OCI-LY1 (cell line): ENCODE data around the gene GNG7.

Experiments used
- H2AFZ ChIP-seq: fragments of 200-600 bp; sonication (generic), shearing (Covaris generic); 2 replicates; pipeline ENCODE4 v1.6.0; 2014; ENCODE audit warnings: antibody characterized with exemption, mild to moderate bottlenecking, low read length
- H3F3A ChIP-seq: fragments of 200-600 bp; sonication (generic), shearing (Covaris generic); 2 replicates; pipeline ENCODE4 v1.6.0; 2014; ENCODE audit warnings: mild to moderate bottlenecking, antibody characterized with exemption, low read length, moderate library complexity; ENCODE audit not compliant: insufficient read depth
- H3K27ac ChIP-seq: fragments of 200-600 bp; sonication (generic); 2 replicates; pipeline ENCODE4 v1.5.1; 2014; ENCODE audit warnings: low read length, mixed run types, mild to moderate bottlenecking, low read depth; ENCODE audit not compliant: poor library complexity, severe bottlenecking
- H3K27me3 ChIP-seq: fragments of 200-600 bp; sonication (generic); 2 replicates; pipeline ENCODE4 v1.6.0; 2014; ENCODE audit warnings: antibody characterized with exemption, mild to moderate bottlenecking, low read length, moderate library complexity; ENCODE audit not compliant: insufficient read depth
- H3K36me3 ChIP-seq: fragments of 200-600 bp; sonication (generic); 2 replicates; pipeline ENCODE4 v1.6.1; 2014; ENCODE audit warnings: mild to moderate bottlenecking, antibody characterized with exemption, low read length, moderate library complexity, mixed read lengths; ENCODE audit not compliant: insufficient read depth
- H3K4me1 ChIP-seq: fragments of 200-600 bp; sonication (generic); 2 replicates; pipeline ENCODE4 v1.5.1; 2014; ENCODE audit warnings: mild to moderate bottlenecking, low read length, moderate library complexity; ENCODE audit not compliant: insufficient read depth, severe bottlenecking
- H3K4me2 ChIP-seq: fragments of 200-600 bp; sonication (generic), shearing (Covaris generic); 2 replicates; pipeline ENCODE4 v1.6.1; 2014; ENCODE audit warnings: low read length
- H3K4me3 ChIP-seq: fragments of 200-600 bp; sonication (generic); 2 replicates; pipeline ENCODE4 v1.5.1; 2014; ENCODE audit warnings: low read length, low read depth, mild to moderate bottlenecking, mixed read lengths; ENCODE audit not compliant: poor library complexity, severe bottlenecking
- H3K79me2 ChIP-seq: fragments of 200-600 bp; shearing (Covaris generic); 2 replicates; pipeline ENCODE4 v1.6.1; 2016; ENCODE audit warnings: mixed run types, low read length, mixed read lengths; ENCODE audit not compliant: insufficient read depth
- H3K9ac ChIP-seq: fragments of 200-600 bp; sonication (generic), shearing (Covaris generic); 2 replicates; pipeline ENCODE4 v1.6.1; 2014; ENCODE audit warnings: mild to moderate bottlenecking, low read length, mixed read lengths
- H3K9me2 ChIP-seq: fragments of 200-600 bp; sonication (generic), shearing (Covaris generic); 2 replicates; pipeline ENCODE4 v1.6.1; 2014; ENCODE audit warnings: low read depth, mild to moderate bottlenecking, low read length, mixed read lengths
- H3K9me3 ChIP-seq: fragments of 200-600 bp; shearing (Covaris generic); 2 replicates; pipeline ENCODE4 v1.6.1; 2014; ENCODE audit warnings: low read length, mixed read lengths
- H4K20me1 ChIP-seq: fragments of 200-600 bp; sonication (generic), shearing (Covaris generic); 2 replicates; pipeline ENCODE4 v1.6.0; 2016; ENCODE audit warnings: mild to moderate bottlenecking, low read length; ENCODE audit not compliant: insufficient read depth
- EZH2 ChIP-seq: fragments of 200-600 bp; sonication (generic), shearing (Covaris generic); IDR thresholded peaks from 2 replicates; pipeline ENCODE4 v1.8.0; 2017; ENCODE audit warnings: borderline replicate concordance, mixed run types, mild to moderate bottlenecking, antibody characterized with exemption, low read length, moderate library complexity, mixed read lengths
- TF ChIP-seq, protein P1 (sequence below): fragments of 200-600 bp; sonication (generic), shearing (Covaris generic); IDR thresholded peaks from 2 replicates; pipeline ENCODE4 v1.5.1; 2017; ENCODE audit warnings: mild to moderate bottlenecking, antibody characterized with exemption, low read length, moderate library complexity, mixed read lengths

GNG7 gene

DNA sequence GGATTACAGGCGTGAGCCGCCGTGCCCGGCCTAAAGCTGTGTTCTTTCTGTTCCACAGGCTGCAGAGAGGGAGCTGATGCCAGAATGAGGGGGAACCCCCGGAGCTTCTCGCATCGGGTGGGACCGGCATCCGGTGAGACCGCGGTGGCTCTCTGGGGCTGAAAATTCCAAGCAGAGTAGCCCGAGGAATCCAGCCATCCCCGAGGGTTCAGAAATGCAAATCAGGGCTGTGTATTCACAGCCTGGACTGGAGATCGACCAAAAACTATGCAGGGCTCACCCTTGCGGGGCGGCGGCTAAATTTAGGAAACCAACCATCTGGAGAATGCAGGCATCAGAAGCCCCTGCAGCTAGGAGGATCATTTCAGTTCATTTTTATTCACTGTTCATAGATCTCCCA lies 99.2 kb downstream of the GNG7 start:
- Histone ChIP-seq H3K9me3 (no peaks in the 10 kb centered on the region), H4K20me1 (no peaks in the 10 kb centered on the region), H3K27me3 (peaks cover 12% of the 10 kb centered on the region; the same call in 1 of the 2 replicates), H3K9ac (no peak overlapping the region), H2AFZ (no peak overlapping the region), H3K4me3 (no peak overlapping the region), H3K4me1 (peaks cover 20% of the 10 kb centered on the region), H3K79me2 (no peaks in the 10 kb centered on the region), H3K4me2 (no peak overlapping the region), H3K27ac (no peak overlapping the region), H3K9me2 (no peaks in the 10 kb centered on the region), H3F3A (no peaks in the 10 kb centered on the region), H3K36me3 (no peaks in the 10 kb centered on the region)
- TF ChIP-seq, protein P1, sequence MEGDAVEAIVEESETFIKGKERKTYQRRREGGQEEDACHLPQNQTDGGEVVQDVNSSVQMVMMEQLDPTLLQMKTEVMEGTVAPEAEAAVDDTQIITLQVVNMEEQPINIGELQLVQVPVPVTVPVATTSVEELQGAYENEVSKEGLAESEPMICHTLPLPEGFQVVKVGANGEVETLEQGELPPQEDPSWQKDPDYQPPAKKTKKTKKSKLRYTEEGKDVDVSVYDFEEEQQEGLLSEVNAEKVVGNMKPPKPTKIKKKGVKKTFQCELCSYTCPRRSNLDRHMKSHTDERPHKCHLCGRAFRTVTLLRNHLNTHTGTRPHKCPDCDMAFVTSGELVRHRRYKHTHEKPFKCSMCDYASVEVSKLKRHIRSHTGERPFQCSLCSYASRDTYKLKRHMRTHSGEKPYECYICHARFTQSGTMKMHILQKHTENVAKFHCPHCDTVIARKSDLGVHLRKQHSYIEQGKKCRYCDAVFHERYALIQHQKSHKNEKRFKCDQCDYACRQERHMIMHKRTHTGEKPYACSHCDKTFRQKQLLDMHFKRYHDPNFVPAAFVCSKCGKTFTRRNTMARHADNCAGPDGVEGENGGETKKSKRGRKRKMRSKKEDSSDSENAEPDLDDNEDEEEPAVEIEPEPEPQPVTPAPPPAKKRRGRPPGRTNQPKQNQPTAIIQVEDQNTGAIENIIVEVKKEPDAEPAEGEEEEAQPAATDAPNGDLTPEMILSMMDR, result no peak
- TF ChIP-seq EZH2, result no peak

DNA sequence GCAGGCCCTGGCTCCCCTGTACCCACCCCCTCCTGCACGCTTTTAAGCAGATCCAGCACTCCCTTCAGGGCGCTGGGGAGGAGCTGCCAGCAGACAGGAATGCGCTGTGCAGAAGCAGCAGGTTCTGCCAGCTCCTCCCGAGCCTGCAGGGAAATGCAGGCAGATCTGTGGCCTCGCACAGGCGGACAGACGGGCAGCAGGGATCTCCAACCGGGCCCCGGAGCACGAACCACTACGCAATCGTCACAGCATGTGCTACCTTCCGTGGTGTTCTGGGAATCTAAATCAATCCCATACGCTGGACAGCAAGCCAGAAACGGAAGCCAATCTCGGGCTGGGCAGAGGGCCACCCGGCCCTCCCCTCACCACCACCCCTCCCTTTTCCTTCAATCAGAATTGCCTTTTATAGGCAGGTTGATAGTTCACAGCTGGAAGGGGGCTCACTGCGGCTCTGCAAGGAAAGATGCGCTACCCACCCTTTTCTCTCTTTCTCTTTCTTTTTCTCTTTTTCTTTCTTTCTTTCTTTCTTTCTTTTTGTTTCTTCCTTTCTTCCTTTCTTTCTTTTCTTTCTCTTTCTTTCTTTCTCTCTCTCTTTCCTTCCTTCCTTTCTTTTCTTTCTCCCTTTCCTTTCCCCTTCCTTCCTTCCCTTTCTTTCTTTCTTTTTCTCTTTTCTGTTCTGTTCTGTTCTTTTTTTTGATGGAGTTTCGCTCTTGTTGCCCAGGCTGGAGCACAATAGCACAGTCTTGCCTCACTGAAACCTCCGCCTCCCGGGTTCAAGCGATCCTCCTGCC lies 99.9 kb downstream of the GNG7 start:
- H3K9me2 ChIP-seq, result no peaks in the 10 kb centered on the region
- no peaks in the 10 kb centered on the region for H3F3A ChIP-seq
- peaks cover 12% of the 10 kb centered on the region; the same call in 1 of the 2 replicates for H3K27me3 ChIP-seq
- H3K36me3 ChIP-seq, result no peaks in the 10 kb centered on the region
- H3K4me3 ChIP-seq, result no peak overlapping the region
- no peak overlapping the region for H3K9ac ChIP-seq
- no peaks in the 10 kb centered on the region for H3K9me3 ChIP-seq
- H3K4me2 ChIP-seq, result no peak overlapping the region
- H2AFZ ChIP-seq, result no peak overlapping the region
- TF ChIP-seq, protein P1, result no peak
- no peak for TF ChIP-seq EZH2
- no peak overlapping the region for H3K27ac ChIP-seq
- H3K4me1 ChIP-seq, result peaks cover 12% of the 10 kb centered on the region
- H4K20me1 ChIP-seq, result no peaks in the 10 kb centered on the region
- H3K79me2 ChIP-seq, result no peaks in the 10 kb centered on the region

DNA sequence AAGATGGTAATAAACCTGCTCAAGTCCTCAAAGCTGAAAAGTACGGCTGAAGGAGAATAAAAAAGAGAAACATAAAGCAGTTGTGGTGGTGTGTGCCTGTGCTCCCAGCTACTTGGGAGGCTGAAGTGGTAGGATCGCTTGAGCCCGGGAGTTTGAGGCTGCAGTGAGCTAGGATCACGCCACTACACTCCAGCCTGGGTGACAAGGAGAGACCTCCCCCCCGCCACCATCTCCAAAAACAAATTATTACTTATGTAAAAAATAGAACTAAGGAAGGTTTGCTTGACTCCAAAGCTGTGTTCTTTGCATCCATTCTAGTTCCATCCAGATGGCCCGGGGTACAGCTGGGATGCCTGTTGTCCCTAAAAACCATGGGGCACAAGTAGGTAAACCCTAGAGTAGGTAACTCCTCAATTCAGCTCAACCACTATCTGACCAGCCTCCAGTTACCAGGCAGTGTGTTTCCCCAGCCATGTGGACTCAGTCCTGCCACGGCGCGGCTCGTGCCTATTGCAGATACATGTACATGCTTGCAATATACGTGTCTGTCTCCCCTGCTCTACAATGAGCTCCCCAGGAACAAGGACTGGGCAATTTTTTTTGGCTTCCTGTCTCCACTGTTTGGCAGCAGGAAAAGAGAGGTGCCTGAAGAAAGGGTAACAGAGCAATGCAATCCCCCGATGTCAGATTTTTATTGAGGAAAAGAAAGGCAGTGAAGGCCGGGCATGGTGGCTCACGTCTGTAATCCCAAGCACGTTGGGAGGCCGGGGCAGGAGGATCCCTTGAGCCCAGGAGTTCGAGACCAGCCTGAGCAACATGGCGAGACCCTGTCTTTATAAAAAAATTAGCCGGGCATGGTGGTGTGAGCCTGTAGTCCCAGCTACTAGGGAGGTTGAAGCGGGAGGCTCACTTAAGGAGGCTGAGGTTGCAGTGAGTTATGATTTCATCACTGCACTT lies 101.3 kb downstream of the GNG7 start:
- Histone ChIP-seq H3K4me3 (no peak overlapping the region), H3K9me3 (no peaks in the 10 kb centered on the region), H3K9me2 (no peaks in the 10 kb centered on the region), H3F3A (no peaks in the 10 kb centered on the region), H3K4me2 (no peak overlapping the region), H4K20me1 (no peaks in the 10 kb centered on the region), H2AFZ (no peak overlapping the region), H3K27ac (no peak overlapping the region), H3K4me1 (peaks cover 11% of the 10 kb centered on the region), H3K36me3 (no peaks in the 10 kb centered on the region), H3K79me2 (no peaks in the 10 kb centered on the region), H3K27me3 (peaks cover 12% of the 10 kb centered on the region; the same call in 1 of the 2 replicates), H3K9ac (no peak overlapping the region)
- TF ChIP-seq, protein P1, result no peak
- TF ChIP-seq EZH2, result no peak
